Brain microvascular endothelial cell (primary cell): Measurements from ENCODE around the gene BICD1.
"Not testable (repeated sequence)": the region's sequence is repeated elsewhere in the genome, so short reads cannot be mapped to it uniquely, and the experiment has no call there.

ENCODE experiments used
- DNase-seq: peaks from one replicate; pipeline ENCODE4 v3.0.0-alpha.2; 2020
- H3K27ac ChIP-seq: fragments of 250-450 bp; sonication (Bioruptor Pico); 2 replicates; pipeline ENCODE4 v1.5.1; 2020; ENCODE audit warnings: mild to moderate bottlenecking, moderate library complexity
- H3K27me3 ChIP-seq: fragments of 250-450 bp; sonication (Bioruptor Pico); replicated peaks from 2 replicates; pipeline ENCODE4 v1.5.1; 2020; ENCODE audit warnings: mild to moderate bottlenecking
- H3K36me3 ChIP-seq: fragments of 250-450 bp; sonication (Bioruptor Pico); replicated peaks from 2 replicates; pipeline ENCODE4 v1.5.1; 2020; ENCODE audit warnings: mild to moderate bottlenecking
- H3K4me3 ChIP-seq: 2 replicates; pipeline ENCODE4 v1.5.1; 2011; ENCODE audit warnings: low read depth, mild to moderate bottlenecking, control low read depth, low read length, moderate library complexity
- in situ Hi-C: cut with HindIII; loops from 2 replicates; pipeline ENCODE4 v1.10.0; 2017; ENCODE audit warnings: low sequenced_read_pairs, low pct_ligation_motif_present
- TF ChIP-seq, protein P1 (sequence below): IDR thresholded peaks from 2 replicates; pipeline ENCODE4 v1.5.1; 2011; ENCODE audit warnings: low read depth, mild to moderate bottlenecking, moderate library complexity, low read length, control low read depth, inconsistent platforms; ENCODE audit errors: missing control alignments

BICD1 gene

DNA sequence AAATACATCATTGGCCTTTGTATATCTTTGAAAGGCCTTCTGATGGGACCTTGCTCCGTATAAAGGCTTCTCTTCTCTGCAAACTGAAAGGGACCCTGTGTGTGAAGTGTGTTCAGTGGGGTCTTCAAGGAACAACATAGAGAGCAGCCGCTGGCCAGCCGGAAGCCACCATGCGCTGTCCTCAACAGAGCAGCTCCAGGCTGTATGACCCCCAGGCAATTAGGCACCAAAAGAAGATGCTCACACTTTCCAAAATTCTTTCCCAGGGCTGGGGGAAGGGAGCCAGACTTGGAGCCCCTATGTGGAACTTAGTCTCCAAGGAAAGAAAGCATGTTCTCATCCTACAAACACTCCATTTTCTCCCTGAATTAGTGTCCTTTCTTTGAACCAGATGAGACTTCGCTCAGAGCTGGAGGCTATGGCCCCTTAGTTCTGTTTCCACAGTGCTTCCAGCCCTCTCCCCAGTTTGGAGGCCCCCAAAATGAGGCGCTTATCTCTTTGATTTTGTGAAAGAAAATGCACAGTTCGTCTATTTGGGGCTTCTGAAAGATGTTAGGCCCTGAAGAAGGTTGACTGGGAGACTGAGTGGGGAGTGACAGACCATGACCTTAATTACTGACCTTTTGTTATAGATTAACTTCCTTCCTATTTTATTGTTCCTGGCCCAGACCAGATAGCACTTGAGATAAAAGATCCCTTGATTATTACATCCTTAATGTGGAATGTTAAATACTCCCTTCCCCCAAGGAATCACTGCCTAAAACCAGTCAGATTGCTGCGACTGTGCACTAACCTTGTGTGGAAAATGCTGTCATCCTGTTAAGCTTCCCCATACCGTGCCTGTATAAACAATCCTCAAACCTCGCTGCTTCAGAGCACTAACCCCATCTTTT is 164.4 kb downstream of the BICD1 start:
- Histone ChIP-seq H3K4me3 (no peak overlapping the region), H3K36me3 (no peaks in the 10 kb centered on the region), H3K27me3 (no peaks in the 10 kb centered on the region), H3K27ac (no peak overlapping the region)
- peak; percentile 42 for DNase-seq
- in situ Hi-C loops, result no loop called here
- TF ChIP-seq, protein P1, sequence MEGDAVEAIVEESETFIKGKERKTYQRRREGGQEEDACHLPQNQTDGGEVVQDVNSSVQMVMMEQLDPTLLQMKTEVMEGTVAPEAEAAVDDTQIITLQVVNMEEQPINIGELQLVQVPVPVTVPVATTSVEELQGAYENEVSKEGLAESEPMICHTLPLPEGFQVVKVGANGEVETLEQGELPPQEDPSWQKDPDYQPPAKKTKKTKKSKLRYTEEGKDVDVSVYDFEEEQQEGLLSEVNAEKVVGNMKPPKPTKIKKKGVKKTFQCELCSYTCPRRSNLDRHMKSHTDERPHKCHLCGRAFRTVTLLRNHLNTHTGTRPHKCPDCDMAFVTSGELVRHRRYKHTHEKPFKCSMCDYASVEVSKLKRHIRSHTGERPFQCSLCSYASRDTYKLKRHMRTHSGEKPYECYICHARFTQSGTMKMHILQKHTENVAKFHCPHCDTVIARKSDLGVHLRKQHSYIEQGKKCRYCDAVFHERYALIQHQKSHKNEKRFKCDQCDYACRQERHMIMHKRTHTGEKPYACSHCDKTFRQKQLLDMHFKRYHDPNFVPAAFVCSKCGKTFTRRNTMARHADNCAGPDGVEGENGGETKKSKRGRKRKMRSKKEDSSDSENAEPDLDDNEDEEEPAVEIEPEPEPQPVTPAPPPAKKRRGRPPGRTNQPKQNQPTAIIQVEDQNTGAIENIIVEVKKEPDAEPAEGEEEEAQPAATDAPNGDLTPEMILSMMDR, result no peak

DNA sequence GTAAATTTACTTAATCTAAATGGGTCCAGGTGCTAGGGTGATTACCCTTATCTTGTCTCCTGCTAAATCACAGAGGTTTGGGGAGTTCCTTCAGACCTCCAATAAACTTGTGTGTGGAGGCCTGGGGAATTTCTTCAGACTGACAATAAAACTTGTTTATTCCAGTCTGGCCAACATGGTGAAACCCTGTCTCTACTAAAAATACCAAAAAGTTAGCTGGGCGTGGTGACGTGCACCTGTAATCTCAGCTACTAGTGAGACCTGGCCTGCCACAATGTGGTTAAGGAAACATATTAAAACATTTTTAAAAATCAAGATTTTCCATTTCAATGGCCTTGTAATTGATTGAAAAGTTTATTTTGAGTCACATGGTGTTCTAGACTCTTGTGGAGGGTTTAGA is 165.8 kb downstream of the BICD1 start:
- TF ChIP-seq, protein P1, result no peak
- H3K4me3 ChIP-seq, result no peak overlapping the region

DNA sequence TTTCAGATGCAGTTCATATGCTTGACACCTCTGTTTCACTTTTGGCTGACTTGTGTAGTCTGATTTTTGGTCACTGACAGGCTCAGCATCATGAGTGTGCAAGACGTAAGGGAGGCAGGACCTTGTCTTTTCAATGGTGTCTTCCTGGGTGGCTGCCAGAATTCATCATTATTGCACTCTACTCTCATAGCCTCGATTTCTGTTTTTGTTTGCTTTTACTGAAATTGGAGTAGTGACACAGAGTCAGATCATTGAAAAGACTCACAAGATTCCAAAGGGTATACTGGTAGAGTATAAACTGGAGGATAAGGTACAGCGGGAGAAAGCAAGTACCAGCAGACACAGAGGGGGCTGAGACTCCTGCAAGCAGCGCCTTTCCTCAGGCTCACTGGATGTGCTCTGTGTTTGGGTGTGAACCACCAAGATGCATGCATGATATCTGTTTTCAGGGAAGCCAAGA is 166.4 kb downstream of the BICD1 start:
- Histone ChIP-seq H3K27me3 (no peaks in the 10 kb centered on the region), H3K27ac (no peak overlapping the region), H3K36me3 (no peaks in the 10 kb centered on the region), H3K4me3 (no peak overlapping the region)
- in situ Hi-C loops, result no loop called here
- TF ChIP-seq, protein P1, result no peak
- DNase-seq, result peak; percentile 53

More for the DNA sequence above, 165.8 kb downstream of the BICD1 start:
- no peaks in the 10 kb centered on the region for H3K27me3 ChIP-seq
- no peaks in the 10 kb centered on the region for H3K36me3 ChIP-seq
- in situ Hi-C loops, result no loop called here
- H3K27ac ChIP-seq, result no peak overlapping the region
- no peak for DNase-seq

DNA sequence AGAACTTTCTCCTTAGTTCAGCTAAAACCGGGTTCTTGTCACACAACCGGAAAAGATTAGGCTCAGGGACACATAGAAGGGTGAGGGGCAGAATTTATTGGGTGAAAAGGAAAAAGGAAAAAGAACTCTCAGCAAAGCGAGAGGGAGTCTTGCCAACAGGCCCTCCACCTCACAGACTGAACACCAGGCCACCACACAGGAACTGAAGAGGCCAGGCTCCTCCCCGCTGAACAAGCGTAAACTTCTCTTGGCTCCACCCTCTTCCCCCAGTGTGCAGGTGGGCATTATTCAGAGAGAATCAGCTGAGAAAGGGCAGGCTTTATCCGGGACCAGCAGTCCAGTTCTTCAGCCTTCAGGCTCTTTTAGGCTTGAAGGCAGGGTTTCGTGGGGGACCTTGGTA is 167.1 kb downstream of the BICD1 start:
- Histone ChIP-seq H3K36me3 (no peaks in the 10 kb centered on the region), H3K27ac (no peak overlapping the region), H3K4me3 (no peak overlapping the region), H3K27me3 (no peaks in the 10 kb centered on the region)
- TF ChIP-seq, protein P1, result no peak
- DNase-seq, result no peak
- in situ Hi-C loops, result no loop called here

DNA sequence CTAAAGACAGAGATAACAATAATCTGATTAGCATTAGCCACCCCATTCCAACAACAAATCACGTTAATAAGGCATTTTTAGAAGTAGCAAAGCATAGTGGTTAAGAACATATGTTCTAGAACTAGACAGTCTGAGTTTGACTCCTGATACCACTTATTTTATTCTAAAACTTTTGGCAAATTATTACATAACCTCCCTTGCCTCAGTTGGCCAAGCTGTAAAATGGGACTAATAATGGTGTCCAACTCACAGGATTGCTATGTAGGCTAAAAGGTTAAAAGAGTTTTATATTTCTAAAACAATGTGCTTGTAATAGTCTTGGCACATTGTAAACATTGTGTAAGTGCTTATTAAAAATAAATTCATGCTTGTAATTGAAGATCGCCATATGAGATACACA is 168.0 kb downstream of the BICD1 start:
- H3K27ac ChIP-seq, result no peak overlapping the region
- no peak for DNase-seq
- TF ChIP-seq, protein P1, result no peak
- H3K27me3 ChIP-seq, result no peaks in the 10 kb centered on the region
- H3K4me3 ChIP-seq, result no peak overlapping the region
- H3K36me3 ChIP-seq, result no peaks in the 10 kb centered on the region
- in situ Hi-C loops, result no loop called here

DNA sequence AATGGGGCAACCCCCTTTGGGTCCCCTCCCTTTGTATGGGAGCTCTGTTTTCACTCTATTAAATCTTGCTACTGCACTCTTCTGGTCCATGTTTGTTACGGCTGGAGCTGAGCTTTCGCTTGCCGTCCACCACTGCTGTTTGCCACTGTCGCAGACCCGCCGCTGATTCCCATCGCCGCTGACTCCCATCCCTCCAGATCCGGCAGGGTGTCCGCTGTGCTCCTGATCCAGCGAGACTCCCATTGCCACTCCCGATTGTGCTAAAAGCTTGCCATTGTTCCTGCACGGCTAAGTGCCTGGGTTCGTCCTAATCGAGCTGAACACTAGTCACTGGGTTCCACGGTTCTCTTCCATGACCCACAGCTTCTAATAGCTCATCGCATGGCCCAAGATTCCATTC is 168.9 kb downstream of the BICD1 start:
- H3K36me3 ChIP-seq, H3K4me3 ChIP-seq, in situ Hi-C loops: not testable (repeated sequence)

More for the DNA sequence above, 168.9 kb downstream of the BICD1 start:
- H3K27me3 ChIP-seq, DNase-seq, H3K27ac ChIP-seq: not testable (repeated sequence)
